Stimulated activated naive CD8-positive, alpha-beta T cell treated with anti-CD3 and anti-CD28 coated beads, Interleukin-15, Interleukin-2, amounts not matched to agents 100 U/mL and 50 U/mL, for 24 hours (primary cell): ENCODE data around the gene CASK.

Experiments used
- ATAC-seq: fragments of 150-1000 bp; cut with Tn5 transposase; one replicate; pipeline ENCODE4 v1.10.0; 2021
- DNase-seq: peaks from one replicate; pipeline ENCODE4 v3.0.0; 2021

CASK gene

GRCh38 chrX:41580423-41581064, 342.8 kb downstream of the CASK start:
- peak; percentile 19 for ATAC-seq
- no peak for DNase-seq

DNA sequence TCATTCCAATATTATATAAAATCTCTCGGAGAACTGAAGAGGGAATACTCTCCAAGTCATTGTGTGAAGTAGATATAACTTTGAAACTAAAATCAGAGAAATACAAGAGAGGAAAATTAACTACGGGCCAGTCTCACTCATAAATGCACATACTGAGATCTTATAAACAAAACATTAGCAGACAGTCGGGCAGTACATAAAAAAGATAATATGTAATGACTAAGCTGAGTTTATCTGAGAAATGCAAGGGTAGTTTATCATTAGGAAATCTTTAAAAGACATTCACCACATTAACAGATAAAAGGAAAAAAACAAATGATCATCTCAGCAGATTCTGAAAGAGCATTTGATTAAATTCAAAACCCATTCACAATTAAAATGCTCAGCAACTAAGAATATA, 359.5 kb downstream of the CASK start:
- ATAC-seq = no peak
- DNase-seq = no peak

GRCh38 chrX:41561045-41561444, 362.3 kb downstream of the CASK start:
- DNase-seq = peak; percentile 27
- peak; percentile 93 for ATAC-seq

DNA sequence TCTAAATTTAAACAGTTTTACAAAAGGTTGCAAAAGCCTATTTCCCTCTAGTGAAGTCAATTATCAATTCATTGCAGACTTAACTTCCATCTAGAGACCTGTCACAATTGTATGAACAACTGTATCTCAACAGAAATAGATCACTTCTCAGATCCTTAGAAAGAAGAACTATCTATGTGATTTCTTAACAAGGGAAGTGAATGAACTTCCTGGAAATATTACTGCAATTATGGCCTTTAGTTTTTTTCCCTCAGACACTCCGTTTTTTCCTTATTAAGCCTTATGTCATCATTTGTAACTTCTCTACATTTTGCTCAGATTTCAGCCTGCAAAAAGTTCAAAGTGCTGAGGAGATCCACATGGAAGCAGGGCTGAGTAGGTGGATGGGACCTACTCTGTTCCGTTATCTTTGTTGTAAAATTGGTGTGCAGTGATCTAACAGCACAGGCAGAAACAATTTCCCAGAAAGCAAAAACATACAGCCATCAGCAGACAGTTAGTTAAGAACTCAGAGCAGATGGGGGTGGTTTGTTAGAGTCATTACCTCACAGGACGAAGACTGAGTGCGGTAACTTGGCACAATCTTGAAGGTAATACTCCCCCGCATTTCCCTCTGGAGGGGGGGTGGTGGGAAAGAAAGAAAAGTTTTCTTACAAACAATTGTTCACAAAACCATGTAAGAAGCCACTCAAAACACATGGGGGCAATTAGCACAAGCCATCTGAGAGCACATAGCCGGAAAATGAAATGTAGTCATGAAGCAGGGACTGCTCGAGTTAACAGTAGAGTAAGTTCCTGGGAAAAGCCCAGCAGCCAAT, 363.9 kb downstream of the CASK start:
- DNase-seq (peak; percentile 19), ATAC-seq (peak; percentile 60)

GRCh38 chrX:41558531-41558930, 364.8 kb downstream of the CASK start:
- no peak for ATAC-seq
- no peak for DNase-seq

- no peak for DNase-seq
- ATAC-seq = no peak
Measured at GRCh38 chrX:41556958-41557357, 366.4 kb downstream of the CASK start.

GRCh38 chrX:41553688-41554087, 369.7 kb downstream of the CASK start:
- ATAC-seq (no peak), DNase-seq (no peak)

DNA sequence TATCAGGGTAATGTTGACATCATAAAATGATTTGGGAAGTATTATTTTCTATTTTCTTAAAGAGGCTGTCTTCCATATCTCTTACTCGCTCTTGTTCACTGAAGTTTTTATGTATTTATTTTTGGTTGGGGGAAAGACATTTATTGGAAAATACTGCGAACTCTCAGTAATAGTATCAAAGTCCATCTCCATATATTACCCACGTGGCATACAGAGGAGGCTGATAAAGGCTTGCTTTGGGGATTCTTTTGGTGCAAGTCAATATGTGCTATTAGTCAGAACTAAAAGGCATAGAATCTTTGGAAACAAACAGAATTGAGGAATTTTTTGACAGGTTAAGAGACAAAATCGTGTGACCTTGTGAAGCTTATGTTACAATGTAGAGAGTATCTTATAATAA, 374.9 kb downstream of the CASK start:
- no peak for ATAC-seq

GRCh38 chrX:41543668-41544067, 379.7 kb downstream of the CASK start:
- ATAC-seq (no peak), DNase-seq (no peak)

More for the DNA sequence above, 374.9 kb downstream of the CASK start:
- no peak for DNase-seq

DNA sequence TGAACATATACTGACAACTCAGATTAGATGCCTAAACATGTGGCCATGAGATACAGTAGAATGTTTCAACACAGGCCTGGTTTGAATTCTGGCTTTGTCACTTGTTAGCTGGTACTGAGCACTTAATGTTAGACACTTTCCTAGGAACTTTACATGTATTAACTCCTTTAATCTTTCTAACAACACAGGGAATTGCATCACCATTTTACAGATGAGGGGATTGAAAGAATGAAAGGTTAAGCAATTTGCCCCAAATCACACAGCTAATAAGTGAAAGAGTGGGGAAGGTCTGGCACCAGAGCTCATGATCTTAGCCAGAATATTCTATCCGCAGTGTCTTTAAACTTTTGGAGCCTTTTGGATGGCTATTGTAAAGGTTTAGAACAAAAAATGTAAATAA, 380.3 kb downstream of the CASK start:
- ATAC-seq (no peak), DNase-seq (no peak)

GRCh38 chrX:41542536-41542935, 380.8 kb downstream of the CASK start:
- DNase-seq = no peak
- no peak for ATAC-seq

GRCh38 chrX:41542135-41542534, 381.2 kb downstream of the CASK start:
- DNase-seq = no peak
- no peak for ATAC-seq

DNA sequence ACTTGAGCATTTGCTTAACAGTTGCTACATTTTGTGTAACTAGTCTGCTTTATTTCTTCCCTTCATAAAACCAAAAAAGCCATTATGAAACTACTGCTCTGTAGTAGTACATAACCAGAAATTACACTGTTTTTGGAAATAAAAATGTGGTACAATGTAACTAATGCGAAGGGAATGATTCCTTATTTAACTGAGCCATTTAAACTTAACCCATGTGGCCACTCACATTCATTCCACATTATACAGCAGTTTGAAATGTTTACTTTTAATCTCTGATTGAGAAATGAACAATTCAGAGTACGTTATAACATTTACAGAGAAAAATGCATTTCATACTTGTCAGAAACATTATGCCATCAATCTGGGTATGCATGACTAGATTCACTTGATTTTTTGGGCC, 382.0 kb downstream of the CASK start:
- DNase-seq (no peak), ATAC-seq (no peak)

DNA sequence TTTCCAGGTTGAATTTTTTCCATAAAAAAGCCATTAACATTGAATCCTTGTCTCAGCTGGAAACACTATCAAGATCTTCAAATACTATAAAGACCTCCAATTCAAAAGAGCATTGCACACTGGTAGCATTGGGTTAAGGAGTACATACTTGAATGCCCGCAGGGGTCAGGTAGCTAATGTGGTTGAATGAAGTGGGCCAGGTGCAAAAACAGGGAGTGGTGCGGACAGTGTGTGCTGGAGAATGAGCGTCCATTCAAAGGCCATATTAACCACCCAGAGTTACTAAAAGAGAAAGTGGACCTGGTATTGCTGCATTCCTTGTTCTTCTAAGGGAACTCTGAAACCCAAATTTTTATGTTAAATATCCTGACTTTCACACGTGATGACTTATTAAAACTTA, 384.6 kb downstream of the CASK start:
- DNase-seq = no peak
- no peak for ATAC-seq

DNA sequence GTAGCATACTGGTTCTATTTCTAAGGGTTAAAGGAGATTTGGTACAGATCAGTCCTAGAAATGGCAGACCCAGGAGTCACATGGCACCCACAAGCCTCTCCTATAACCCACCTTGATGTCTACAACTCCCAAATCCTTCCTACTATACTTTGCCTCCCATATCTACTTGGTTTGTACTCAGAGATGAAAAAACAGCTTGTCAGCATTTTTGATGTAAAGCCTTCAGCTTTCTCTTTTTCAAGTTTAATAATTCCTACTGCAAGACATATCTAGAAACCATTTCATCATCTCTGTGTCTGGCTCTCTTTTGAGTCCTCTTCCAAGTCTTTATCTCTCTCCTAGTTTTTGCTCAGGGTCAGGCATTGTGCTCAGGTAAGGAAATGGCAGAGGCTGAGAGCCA, 393.3 kb downstream of the CASK start:
- ATAC-seq = no peak
- no peak for DNase-seq

DNA sequence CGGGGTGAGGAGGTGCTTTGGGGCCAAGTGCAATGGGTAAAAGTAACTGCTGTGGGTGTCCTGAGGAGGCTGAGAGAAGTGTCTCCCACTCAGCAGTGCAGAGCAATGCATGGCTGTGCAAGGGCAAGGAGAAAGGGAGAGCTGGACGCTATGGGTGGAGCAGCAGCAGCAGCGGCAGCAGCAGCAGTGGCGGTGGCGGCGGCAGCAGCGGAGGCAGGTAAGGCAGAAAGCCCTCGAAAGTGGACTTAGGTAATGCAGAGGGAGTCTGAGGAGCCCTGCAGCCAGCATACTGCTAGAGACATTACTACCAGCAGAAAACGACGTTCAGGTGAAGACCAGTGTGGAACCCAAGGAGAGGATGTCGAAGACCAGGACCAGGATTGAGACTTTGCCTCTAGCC, 394.1 kb downstream of the CASK start:
- no peak for DNase-seq
- no peak for ATAC-seq

DNA sequence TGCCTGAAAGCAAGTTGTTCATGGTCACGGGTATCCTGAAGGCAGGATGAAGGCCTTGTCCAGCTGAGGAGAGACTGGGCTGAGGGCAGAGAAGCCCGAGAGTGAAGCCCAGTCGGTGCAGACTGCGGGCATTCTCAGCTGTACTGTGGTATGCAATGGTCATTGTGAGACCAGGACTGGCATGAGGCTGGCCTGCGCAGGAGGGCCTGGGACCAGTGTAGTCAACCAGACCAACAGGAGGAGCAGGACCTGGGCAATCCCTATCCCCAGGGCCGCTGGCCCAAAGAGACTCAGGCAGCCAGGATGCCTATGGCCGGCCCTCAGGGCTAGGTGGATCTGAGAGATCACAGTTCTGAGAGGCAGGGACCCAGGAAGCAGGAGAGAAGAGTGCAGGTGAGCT, 394.6 kb downstream of the CASK start:
- ATAC-seq (no peak), DNase-seq (no peak)

- DNase-seq = no peak
- ATAC-seq = peak; percentile 69
Measured at GRCh38 chrX:41526925-41527324, 396.4 kb downstream of the CASK start.

GRCh38 chrX:41526271-41526670, 397.1 kb downstream of the CASK start:
- ATAC-seq (no peak), DNase-seq (no peak)

GRCh38 chrX:41522671-41523070, 400.7 kb downstream of the CASK start:
- DNase-seq (no peak), ATAC-seq (no peak)

GRCh38 chrX:41522081-41522480, 401.3 kb downstream of the CASK start:
- DNase-seq (no peak), ATAC-seq (no peak)

DNA sequence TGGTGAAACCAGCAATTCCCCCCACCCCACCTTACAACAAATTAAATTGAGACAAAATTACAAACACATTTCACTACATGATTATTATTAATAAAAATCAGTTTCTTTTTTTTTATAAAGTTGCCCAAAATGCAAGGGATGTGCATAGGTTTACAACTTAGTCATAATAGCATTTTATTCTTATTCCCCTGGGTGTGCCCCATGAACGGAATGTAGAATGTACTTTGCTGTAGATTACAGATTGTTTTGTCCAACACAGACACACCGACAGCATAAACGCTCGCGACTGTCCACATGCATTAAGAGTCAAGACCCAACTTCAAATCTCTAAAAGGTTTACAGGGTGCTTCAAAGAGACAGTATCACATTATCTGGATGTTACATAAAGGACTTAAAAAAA, 403.9 kb downstream of the CASK start:
- ATAC-seq (no peak), DNase-seq (no peak)

DNA sequence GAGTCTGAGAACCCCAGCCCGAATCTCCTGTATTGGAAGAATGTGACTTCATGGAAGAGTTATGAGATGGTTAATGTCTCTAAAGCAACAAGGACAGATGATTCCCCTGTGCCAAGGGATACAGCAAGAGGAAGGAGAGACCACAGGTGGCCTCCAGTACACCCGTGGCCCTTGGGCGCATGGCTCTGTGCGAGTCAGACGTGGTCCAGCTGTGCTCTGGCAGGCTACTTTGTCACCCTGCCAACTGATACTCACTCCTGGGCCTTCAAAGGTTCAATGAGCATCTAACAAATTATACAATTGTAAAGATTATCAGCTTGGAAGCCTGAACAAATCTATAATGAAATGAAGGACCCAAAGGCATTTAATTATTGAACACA, 404.5 kb downstream of the CASK start:
- ATAC-seq = no peak
- no peak for DNase-seq
